Breast epithelium (tissue), 4 donors: ENCODE results near the gene EFCAB8. TPM values are rescaled to one million over a fixed set of nuclear protein-coding genes. Genes with fewer than 3 reads are reported as not detected.

ENCODE experiments used
- DNase-seq, 2 donors: peaks; one replicate each; pipeline ENCODE4 v3.0.0-alpha.2; 2019; ENCODE audit warnings: low spot score in 2 of 2
- H3K27ac ChIP-seq, 2 donors: fragments of 200-600 bp; sonication (generic) in 1 of 2; one replicate each; pipeline ENCODE4 v1.5.1; 2016 to 2019; ENCODE audit warnings: mild to moderate bottlenecking in 1 of 2
- H3K27me3 ChIP-seq, 2 donors: fragments of 200-600 bp; sonication (generic) in 1 of 2; one replicate each; pipeline versions ENCODE4 v1.5.1 to v1.6.0; 2017 to 2019; ENCODE audit warnings: control low read depth in 1 of 2, mild to moderate bottlenecking in 1 of 2
- H3K36me3 ChIP-seq: fragments of 200-600 bp; one replicate; pipeline ENCODE4 v1.5.1; 2019
- H3K4me1 ChIP-seq, 2 donors: fragments of 200-600 bp; sonication (generic); one replicate each; pipeline ENCODE4 v1.5.1; 2016 to 2019; ENCODE audit warnings: control low read depth in 1 of 2
- H3K4me3 ChIP-seq, 3 donors: fragments of 200-600 bp; sonication (generic); 1 replicate in 2 of 3; 2 replicates in 1 of 3; pipeline ENCODE4 v1.5.1; 2016 to 2019; ENCODE audit warnings: mild to moderate bottlenecking in 3 of 3, moderate library complexity in 2 of 3
- H3K9me3 ChIP-seq, 2 donors: fragments of 200-600 bp; sonication (generic) in 1 of 2; one replicate each; pipeline ENCODE4 v1.5.1; 2016 to 2019; ENCODE audit warnings: control low read depth in 1 of 2
- CTCF ChIP-seq, 3 donors: fragments of 450-650 bp; IDR thresholded peaks; one replicate each; pipeline ENCODE4 v1.5.1; 2016 to 2017; ENCODE audit warnings: antibody characterized with exemption in 3 of 3, mild to moderate bottlenecking in 3 of 3, moderate library complexity in 3 of 3
- POLR2A ChIP-seq: fragments of 450-650 bp; IDR thresholded peaks from one replicate; pipeline ENCODE4 v1.6.1; 2016; ENCODE audit warnings: antibody characterized with exemption, mild to moderate bottlenecking, moderate library complexity
- POLR2AphosphoS5 ChIP-seq, 3 donors: sonication (generic); formaldehyde crosslinking; IDR thresholded peaks; one replicate each; pipeline ENCODE4 v1.6.1; 2017; ENCODE audit warnings: antibody characterized with exemption in 3 of 3
- intact Hi-C: fragments of 100-400 bp; cut with DNase I; formaldehyde crosslinking; loops from one replicate; pipeline ENCODE4 v1.15.1; 2023; ENCODE audit warnings: low total_unique reads
- total RNA-seq, 3 donors: library from RNA; depleted of rRNA; stranded (reverse); fragments of >200 nt; gene quantifications; one replicate each; pipeline ENCODE4 v1.1.0, GENCODE V29; 2016

EFCAB8 gene
- total RNA-seq, 3 donors from 2014 or later, result 0.32 TPM; not detected in 2

- Histone ChIP-seq H3K27me3 (no peaks in the 10 kb centered on the region), H3K27ac (no peak overlapping the region), H3K4me1 (no peaks in the 10 kb centered on the region), H3K36me3 (no peaks in the 10 kb centered on the region), H3K4me3 (no peak overlapping the region), H3K9me3 (peaks cover 0 to 6% of the 10 kb centered on the region in 2 donors)
- intact Hi-C loops, result no loop called here
- no peak for TF ChIP-seq POLR2AphosphoS5 (IDR thresholded peaks at IDR 0.05)
- TF ChIP-seq POLR2A, result no peak
- DNase-seq, result no peak
Measured at GRCh38 chr20:33009214-33010132, 150.8 kb downstream of the EFCAB8 start.

- Histone ChIP-seq H3K27me3 (no peaks in the 10 kb centered on the region), H3K4me1 (no peaks in the 10 kb centered on the region), H3K27ac (no peak overlapping the region), H3K9me3 (peaks cover 0 to 2% of the 10 kb centered on the region in 2 donors), H3K4me3 (no peak overlapping the region), H3K36me3 (no peaks in the 10 kb centered on the region)
- TF ChIP-seq POLR2A (no peak), CTCF (IDR thresholded peaks at IDR 0.05) (no peak), POLR2AphosphoS5 (IDR thresholded peaks at IDR 0.05) (no peak)
- intact Hi-C loops, result no loop called here
- no peak for DNase-seq
Measured at GRCh38 chr20:33010133-33010504, 151.4 kb downstream of the EFCAB8 start.

GRCh38 chr20:33010674-33011449 is 152.1 kb downstream of the EFCAB8 start:
- Histone ChIP-seq H3K27ac (no peak overlapping the region), H3K9me3 (no peaks in the 10 kb centered on the region), H3K4me3 (no peak overlapping the region), H3K4me1 (no peaks in the 10 kb centered on the region), H3K27me3 (peaks cover 0 to 7% of the 10 kb centered on the region in 2 donors), H3K36me3 (no peaks in the 10 kb centered on the region)
- DNase-seq, result no peak
- intact Hi-C loops, result no loop called here
- TF ChIP-seq POLR2A (no peak), CTCF (IDR thresholded peaks at IDR 0.05) (no peak), POLR2AphosphoS5 (IDR thresholded peaks at IDR 0.05) (no peak)

Other genes with a start within 250 kb of the EFCAB8 start
- gene C20orf203, start 185.0 kb upstream of the EFCAB8 start, total RNA-seq, result under 1 TPM; under 0.01 to 0.32 (median 0.15) TPM
- gene COMMD7, start 115.5 kb upstream of the EFCAB8 start, total RNA-seq, result 10 to 100 TPM; 22.7 to 30.9 (median 24.3) TPM
- gene DNMT3B, start 96.5 kb upstream of the EFCAB8 start, total RNA-seq, result 1 to 10 TPM in 2 of 3 donors, under 1 TPM in 1; 0.96 to 2.0 (median 1.8) TPM
- 10 to 100 TPM; 70.4 to 85.9 (median 78.0) TPM for gene MAPRE1, start 39.0 kb upstream of the EFCAB8 start, total RNA-seq
- gene SUN5, start 145.5 kb downstream of the EFCAB8 start, total RNA-seq, result not detected
- 1 to 10 TPM in 1 of 3 donors, under 1 TPM in 1, not detected in 1; 0.98 to 1.0 TPM for gene BPIFB2, start 148.8 kb downstream of the EFCAB8 start, total RNA-seq
- gene BPIFB6, start 172.7 kb downstream of the EFCAB8 start, total RNA-seq, result not detected
- gene BPIFB3, start 195.0 kb downstream of the EFCAB8 start, total RNA-seq, result not detected
- not detected for gene BPIFB4, start 220.7 kb downstream of the EFCAB8 start, total RNA-seq